SK-N-SH (cell line): ENCODE results near the gene OR51V1. TPM values are rescaled to one million over a fixed set of nuclear protein-coding genes. Genes with fewer than 3 reads are reported as not detected.

Source experiments
- CTCF ChIA-PET: fragments of 300-600, 350-600 bp; formaldehyde crosslinking; extraction: SDS; loops from one replicate; lab custom pipeline; 2021; lab: Yijun Ruan, JAX
- POLR2A ChIA-PET: fragments of 350-600 bp; sonication (Branson Sonifier 250); formaldehyde crosslinking; extraction: SDS; loops from one replicate; lab custom pipeline; 2020; ENCODE audit warnings: antibody characterized with exemption, inconsistent platforms; lab: Yijun Ruan, JAX
- DNase-seq: peaks from one replicate; pipeline ENCODE4 v3.0.0; 2012
- H2AFZ ChIP-seq: fragments of 200-600 bp; sonication (generic); 2 replicates; pipeline ENCODE4 v1.8.1; 2016; ENCODE audit warnings: antibody characterized with exemption, mild to moderate bottlenecking, low read depth
- H3F3A ChIP-seq: fragments of 200-600 bp; sonication (generic); replicated peaks from 2 replicates; pipeline ENCODE3; 2016; ENCODE audit warnings: antibody characterized with exemption, mild to moderate bottlenecking; ENCODE audit not compliant: insufficient read depth
- H3K27ac ChIP-seq, 2 experiments: fragments of 200-500 bp in 1 of 2; fragments of 200-600 bp in 1 of 2; sonication (Bioruptor generic) in 1 of 2; sonication (generic), shearing (Covaris generic) in 1 of 2; 2 replicates each; pipeline versions ENCODE4 v1.5.1 to v1.6.1; 2014 to 2016; ENCODE audit warnings: low read depth in 2 of 2, inconsistent platforms in 1 of 2, low read length in 1 of 2, mild to moderate bottlenecking in 1 of 2, mixed read lengths in 1 of 2
- H3K27me3 ChIP-seq: fragments of 200-600 bp; sonication (generic), shearing (Covaris generic); 2 replicates; pipeline ENCODE4 v1.6.1; 2016; ENCODE audit warnings: mixed run types; ENCODE audit not compliant: insufficient read depth
- H3K36me3 ChIP-seq, 2 experiments: fragments of 200-500 bp in 1 of 2; fragments of 200-600 bp in 1 of 2; sonication (Bioruptor generic) in 1 of 2; sonication (generic) in 1 of 2; replicated peaks in 1 of 2; 2 replicates each; pipeline versions ENCODE3 to v1.5.1; 2014 to 2016; ENCODE audit warnings: low read length in 1 of 2, mild to moderate bottlenecking in 1 of 2; ENCODE audit not compliant: insufficient read depth in 2 of 2, control insufficient read depth in 1 of 2
- H3K4me1 ChIP-seq, 2 experiments: fragments of 200-500 bp in 1 of 2; fragments of 200-600 bp in 1 of 2; sonication (Bioruptor generic) in 1 of 2; sonication (generic), shearing (Covaris generic) in 1 of 2; 2 replicates each; pipeline versions ENCODE4 v1.5.1 to v1.6.1; 2014 to 2016; ENCODE audit warnings: low read depth in 1 of 2, low read length in 1 of 2, mixed run types in 1 of 2; ENCODE audit not compliant: insufficient read depth in 2 of 2, control insufficient read depth in 1 of 2
- H3K4me2 ChIP-seq: fragments of 200-600 bp; sonication (generic), shearing (Covaris generic); 2 replicates; pipeline ENCODE4 v1.6.1; 2017; ENCODE audit warnings: mixed run types
- H3K4me3 ChIP-seq, 2 experiments: fragments of 200-500 bp in 1 of 2; fragments of 200-600 bp in 1 of 2; sonication (Bioruptor generic) in 1 of 2; sonication (generic), shearing (Covaris generic) in 1 of 2; 2 replicates each; pipeline versions ENCODE4 v1.5.1 to v1.8.1; 2014 to 2016; ENCODE audit warnings: low read depth in 2 of 2, inconsistent platforms in 1 of 2, low read length in 1 of 2, mild to moderate bottlenecking in 1 of 2, mixed read lengths in 1 of 2, moderate library complexity in 1 of 2
- H3K79me2 ChIP-seq: fragments of 200-600 bp; sonication (generic); 2 replicates; pipeline ENCODE4 v1.8.1; 2017; ENCODE audit warnings: mild to moderate bottlenecking; ENCODE audit not compliant: insufficient read depth
- H3K9ac ChIP-seq: fragments of 200-600 bp; sonication (generic); 2 replicates; pipeline ENCODE4 v1.6.1; 2017; ENCODE audit warnings: mixed run types
- H3K9me2 ChIP-seq: fragments of 200-600 bp; sonication (generic); 2 replicates; pipeline ENCODE4 v1.6.1; 2017; ENCODE audit warnings: mixed run types
- H3K9me3 ChIP-seq: fragments of 200-600 bp; sonication (generic); 2 replicates; pipeline ENCODE4 v1.6.1; 2017; ENCODE audit warnings: mixed run types, mild to moderate bottlenecking, moderate library complexity
- H4K20me1 ChIP-seq: fragments of 200-600 bp; sonication (generic); 2 replicates; pipeline ENCODE4 v1.6.1; 2017; ENCODE audit warnings: mild to moderate bottlenecking, mixed run types; ENCODE audit not compliant: insufficient read depth
- EP300 ChIP-seq, 2 experiments: IDR thresholded peaks; 2 replicates each; pipeline versions ENCODE4 v1.4.0 to v1.6.1; 2012; ENCODE audit warnings: borderline replicate concordance in 1 of 2, low read depth in 1 of 2, low read length in 1 of 2
- EZH2phosphoT487 ChIP-seq: fragments of 200-600 bp; sonication (generic); IDR thresholded peaks from 2 replicates; pipeline ENCODE4 v1.6.1; 2017; ENCODE audit warnings: low read depth, mixed run types, mild to moderate bottlenecking, antibody characterized with exemption, moderate library complexity, borderline replicate concordance
- FOSL2 ChIP-seq: IDR thresholded peaks from 2 replicates; pipeline ENCODE4 v1.4.0; 2012; ENCODE audit warnings: low read depth, mild to moderate bottlenecking, moderate library complexity, borderline replicate concordance
- GATA2 ChIP-seq: sonication (generic); formaldehyde crosslinking; IDR thresholded peaks from 2 replicates; pipeline ENCODE4 v1.5.0; 2020; ENCODE audit warnings: mild to moderate bottlenecking, missing genetic modification reagents
- IRF3 ChIP-seq: fragments of 150-350 bp; IDR thresholded peaks from 2 replicates; pipeline ENCODE4 v1.6.1; 2016; ENCODE audit warnings: mild to moderate bottlenecking, low read depth, low read length
- JUND ChIP-seq: IDR thresholded peaks from 2 replicates; pipeline ENCODE4 v1.4.0; 2012
- NFIC ChIP-seq: IDR thresholded peaks from 2 replicates; pipeline ENCODE4 v1.4.0; 2012; ENCODE audit warnings: borderline replicate concordance
- PBX3 ChIP-seq: IDR thresholded peaks from 2 replicates; pipeline ENCODE4; 2012
- RCOR1 ChIP-seq: fragments of 150-350 bp; IDR thresholded peaks from 2 replicates; pipeline ENCODE4 v1.6.1; 2017; ENCODE audit warnings: antibody characterized with exemption, low read length
- RFX5 ChIP-seq: IDR thresholded peaks from 2 replicates; pipeline ENCODE4 v1.6.1; 2012; ENCODE audit warnings: mild to moderate bottlenecking, improper control_type of control experiment, low read length
- RXRA ChIP-seq: IDR thresholded peaks from 2 replicates; pipeline ENCODE4 v1.4.0; 2012; ENCODE audit warnings: low read depth, mild to moderate bottlenecking, borderline replicate concordance
- TAF1 ChIP-seq: IDR thresholded peaks from 2 replicates; pipeline ENCODE4 v1.6.1; 2012; ENCODE audit warnings: low read depth, mild to moderate bottlenecking, low read length, moderate library complexity, borderline replicate concordance
- TCF12 ChIP-seq: IDR thresholded peaks from 2 replicates; pipeline ENCODE4 v1.4.0; 2012
- TEAD4 ChIP-seq: IDR thresholded peaks from 2 replicates; pipeline ENCODE4 v1.4.0; 2012; ENCODE audit warnings: mild to moderate bottlenecking, borderline replicate concordance; ENCODE audit not compliant: insufficient read depth
- YY1 ChIP-seq: IDR thresholded peaks from 2 replicates; pipeline ENCODE4 v1.4.0; 2012; ENCODE audit warnings: low read depth, mild to moderate bottlenecking
- ZBTB33 ChIP-seq: IDR thresholded peaks from 2 replicates; pipeline ENCODE4 v1.4.0; 2012; ENCODE audit warnings: low read depth, borderline replicate concordance
- WGBS: methylation state at CpG from one replicate; pipeline ENCODE4 v1.1.6; 2017; ENCODE audit warnings: low lambda C conversion rate; 5-methylcytosine and 5-hydroxymethylcytosine counted together
- polyA plus RNA-seq, 3 experiments: library from polyadenylated mRNA; depleted of rRNA; stranded (reverse); fragments of >200 nt; gene quantifications; 2 replicates each; pipeline ENCODE4 v1.2.3, GENCODE V29; 2012

The OR51V1 gene
- polyA plus RNA-seq, 1 of the 3 experiments (the other 2 are of a cell fraction): not detected

GRCh38 chr11:5247472-5248192, 47.1 kb upstream of the OR51V1 start:
- Histone ChIP-seq H3F3A (no peaks in the 10 kb centered on the region), H3K4me2 (no peak overlapping the region), H3K27ac (no peak overlapping the region), H3K9me2 (no peaks in the 10 kb centered on the region), H3K9ac (no peak overlapping the region), H3K27me3 (no peaks in the 10 kb centered on the region; the same call in 1 of the 2 replicates), H3K4me3 (no peak overlapping the region), H4K20me1 (no peaks in the 10 kb centered on the region), H3K9me3 (no peaks in the 10 kb centered on the region), H3K79me2 (no peaks in the 10 kb centered on the region), H2AFZ (no peak overlapping the region), H3K36me3 (no peaks in the 10 kb centered on the region), H3K4me1 (no peaks in the 10 kb centered on the region)
- DNase-seq: no peak
- POLR2A ChIA-PET: no interaction called here
- no peak for TF ChIP-seq TCF12
- no peak for TF ChIP-seq ZBTB33
- TF ChIP-seq FOSL2: no peak
- TF ChIP-seq TEAD4: no peak
- TF ChIP-seq RCOR1: no peak
- no peak for TF ChIP-seq YY1
- no peak for TF ChIP-seq RFX5
- TF ChIP-seq PBX3: no peak
- TF ChIP-seq EP300 (IDR thresholded peaks at IDR 0.05; ENCODE audit: borderline replicate concordance in 1 of 2, low read depth in 1 of 2, low read length in 1 of 2): no peak
- TF ChIP-seq NFIC: no peak
- no peak for TF ChIP-seq EZH2phosphoT487
- no peak for TF ChIP-seq RXRA
- TF ChIP-seq GATA2 (CRISPR knock-in tag): no peak
- TF ChIP-seq JUND: no peak
- TF ChIP-seq TAF1: no peak
- TF ChIP-seq IRF3: no peak
- 8% methylated on average over 3 of the region's 3 CpGs for WGBS
- CTCF ChIA-PET: no interaction called here
